Measurements from ENCODE around the gene RAVER2. TPM values are rescaled to one million over a fixed set of nuclear protein-coding genes. Genes with fewer than 3 reads are reported as not detected.

The RAVER2 gene
- polyA plus RNA-seq, 3 donors = 0.38 to 1.3 (median 0.69) TPM

DNA sequence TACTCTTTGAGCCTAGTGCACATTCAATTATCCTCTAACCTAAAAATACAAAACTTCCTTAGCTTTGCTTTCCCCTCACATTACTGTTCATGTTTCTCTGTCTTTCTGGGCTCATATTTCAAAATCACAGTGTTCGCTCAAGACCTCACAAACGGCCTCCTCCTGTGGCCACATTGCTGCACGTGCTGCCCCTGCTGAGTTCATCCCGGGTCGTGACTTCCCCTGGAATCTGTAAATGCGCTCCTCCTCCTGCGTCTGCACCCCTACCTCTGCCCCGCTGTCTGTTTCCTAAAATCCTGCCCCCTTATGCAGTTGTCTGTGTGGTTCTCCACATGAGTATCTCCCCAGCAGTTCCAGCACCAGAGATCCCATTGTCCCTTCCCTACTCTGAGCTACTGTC is 45.5 kb upstream of the RAVER2 start:
- Histone ChIP-seq H3K4me2 (replicated peaks; ENCODE audit: extremely low read depth, low read length, poor library complexity, severe bottlenecking) (no peak overlapping the region), H3K79me2 (ENCODE audit: insufficient read depth, low read length) (no peaks in the 10 kb centered on the region), H3K4me1 (ENCODE audit: control insufficient read depth in 1 of 2, insufficient read depth in 2 of 2, low read length in 2 of 2) (no peaks in the 10 kb centered on the region), H3K27me3 (ENCODE audit: control insufficient read depth in 2 of 2, insufficient read depth in 2 of 2, low read length in 2 of 2) (no peaks in the 10 kb centered on the region), H3K27ac (ENCODE audit: low read depth in 1 of 2, low read length in 2 of 2) (no peak overlapping the region), H3K9ac (ENCODE audit: insufficient read depth, low read length, poor library complexity, severe bottlenecking) (no peak overlapping the region), H2AFZ (ENCODE audit: insufficient read depth, low read depth, low read length, poor library complexity, severe bottlenecking) (no peak overlapping the region), H3K36me3 (replicated peaks in 1 of 2; ENCODE audit: control insufficient read depth in 1 of 2, insufficient read depth in 2 of 2, low read length in 2 of 2) (no peaks in the 10 kb centered on the region), H3K4me3 (replicated peaks in 1 of 3; ENCODE audit: low read depth in 2 of 3, low read length in 3 of 3) (no peak overlapping the region), H3K9me3 (replicated peaks in 1 of 2; ENCODE audit: control insufficient read depth in 1 of 2, insufficient read depth in 1 of 2, low read length in 2 of 2) (no peaks in the 10 kb centered on the region), H4K20me1 (ENCODE audit: insufficient read depth, low read length) (no peaks in the 10 kb centered on the region)
- Mint-ChIP-seq H3K36me3 (no peaks in the 10 kb centered on the region), H3K4me3 (no peak overlapping the region), H3K9me3 (peaks cover 0 to 1% (median 0%) of the 10 kb centered on the region in 7 donors), H3K27ac (no peak overlapping the region), H3K27me3 (ENCODE audit: low read depth in 3 of 3) (peaks cover 0 to 1% (median 0%) of the 10 kb centered on the region in 3 donors), H3K4me1 (peaks cover 3% of the 10 kb centered on the region)
- no peak for DNase-seq
- WGBS (ENCODE audit: insufficient coverage) = 76% methylated on average over 7 of the region's 8 CpGs
- intact Hi-C loops (cut with micrococcal nuclease) = no loop called here
- TF ChIP-seq, protein P1, sequence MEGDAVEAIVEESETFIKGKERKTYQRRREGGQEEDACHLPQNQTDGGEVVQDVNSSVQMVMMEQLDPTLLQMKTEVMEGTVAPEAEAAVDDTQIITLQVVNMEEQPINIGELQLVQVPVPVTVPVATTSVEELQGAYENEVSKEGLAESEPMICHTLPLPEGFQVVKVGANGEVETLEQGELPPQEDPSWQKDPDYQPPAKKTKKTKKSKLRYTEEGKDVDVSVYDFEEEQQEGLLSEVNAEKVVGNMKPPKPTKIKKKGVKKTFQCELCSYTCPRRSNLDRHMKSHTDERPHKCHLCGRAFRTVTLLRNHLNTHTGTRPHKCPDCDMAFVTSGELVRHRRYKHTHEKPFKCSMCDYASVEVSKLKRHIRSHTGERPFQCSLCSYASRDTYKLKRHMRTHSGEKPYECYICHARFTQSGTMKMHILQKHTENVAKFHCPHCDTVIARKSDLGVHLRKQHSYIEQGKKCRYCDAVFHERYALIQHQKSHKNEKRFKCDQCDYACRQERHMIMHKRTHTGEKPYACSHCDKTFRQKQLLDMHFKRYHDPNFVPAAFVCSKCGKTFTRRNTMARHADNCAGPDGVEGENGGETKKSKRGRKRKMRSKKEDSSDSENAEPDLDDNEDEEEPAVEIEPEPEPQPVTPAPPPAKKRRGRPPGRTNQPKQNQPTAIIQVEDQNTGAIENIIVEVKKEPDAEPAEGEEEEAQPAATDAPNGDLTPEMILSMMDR (IDR thresholded peaks at IDR 0.05) = no peak

DNA sequence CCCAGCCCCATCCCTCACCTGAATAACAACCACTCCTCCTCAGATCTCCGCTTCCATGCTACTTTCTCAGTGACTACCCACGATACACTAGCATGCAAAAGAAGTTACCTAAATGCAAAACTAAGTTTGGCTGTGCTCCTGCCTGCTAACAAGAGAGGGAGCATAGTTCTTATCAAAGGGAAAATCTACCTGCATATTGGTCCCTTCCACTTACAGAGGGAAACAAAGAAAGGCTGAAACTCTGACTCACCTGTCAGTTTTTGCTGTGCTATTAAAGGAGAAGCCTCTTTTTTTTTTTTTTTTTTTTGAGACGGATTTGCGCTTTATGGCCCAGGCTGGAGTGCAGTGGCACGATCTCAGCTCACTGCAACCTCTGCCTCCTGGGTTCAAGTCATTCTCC is 43.8 kb upstream of the RAVER2 start:
- no peak overlapping the region for H3K27ac Mint-ChIP-seq
- H3K79me2 ChIP-seq (ENCODE audit: insufficient read depth, low read length) = no peaks in the 10 kb centered on the region
- TF ChIP-seq, protein P1 (IDR thresholded peaks at IDR 0.05) = no peak
- H3K4me1 Mint-ChIP-seq = peaks cover 3% of the 10 kb centered on the region
- no peak overlapping the region for H3K9ac ChIP-seq (ENCODE audit: insufficient read depth, low read length, poor library complexity, severe bottlenecking)
- H3K27ac ChIP-seq (ENCODE audit: low read depth in 1 of 2, low read length in 2 of 2) = no peak overlapping the region
- no peak overlapping the region for H3K4me3 Mint-ChIP-seq
- no peaks in the 10 kb centered on the region for H3K27me3 ChIP-seq (ENCODE audit: control insufficient read depth in 2 of 2, insufficient read depth in 2 of 2, low read length in 2 of 2)
- DNase-seq = no peak
- H3K36me3 ChIP-seq (replicated peaks in 1 of 2; ENCODE audit: control insufficient read depth in 1 of 2, insufficient read depth in 2 of 2, low read length in 2 of 2) = no peaks in the 10 kb centered on the region
- no peaks in the 10 kb centered on the region for H3K9me3 ChIP-seq (replicated peaks in 1 of 2; ENCODE audit: control insufficient read depth in 1 of 2, insufficient read depth in 1 of 2, low read length in 2 of 2)
- H3K9me3 Mint-ChIP-seq = peaks cover 0 to 1% (median 0%) of the 10 kb centered on the region in 7 donors
- intact Hi-C loops (cut with micrococcal nuclease) = no loop called here
- H2AFZ ChIP-seq (ENCODE audit: insufficient read depth, low read depth, low read length, poor library complexity, severe bottlenecking) = no peak overlapping the region
- peaks cover 0 to 1% (median 0%) of the 10 kb centered on the region in 3 donors for H3K27me3 Mint-ChIP-seq (ENCODE audit: low read depth in 3 of 3)
- WGBS (ENCODE audit: insufficient coverage) = 80% methylated on average over 1 of the region's 5 CpGs
- no peak overlapping the region for H3K4me2 ChIP-seq (replicated peaks; ENCODE audit: extremely low read depth, low read length, poor library complexity, severe bottlenecking)
- H3K4me1 ChIP-seq (ENCODE audit: control insufficient read depth in 1 of 2, insufficient read depth in 2 of 2, low read length in 2 of 2) = no peaks in the 10 kb centered on the region
- H4K20me1 ChIP-seq (ENCODE audit: insufficient read depth, low read length) = no peaks in the 10 kb centered on the region
- H3K36me3 Mint-ChIP-seq = no peaks in the 10 kb centered on the region
- H3K4me3 ChIP-seq (replicated peaks in 1 of 3; ENCODE audit: low read depth in 2 of 3, low read length in 3 of 3) = no peak overlapping the region

All from CD14-positive monocyte (primary cell).